K562 (cell line): ENCODE results near the gene FAM174B. TPM values are rescaled to one million over a fixed set of nuclear protein-coding genes. Genes with fewer than 3 reads are reported as not detected.
A peak's percentile ranks its signal among the peaks of the same experiment; 100 is the strongest.

Experiments
- AFF4 ChIP-seq: sonication (generic); formaldehyde crosslinking; IDR thresholded peaks from 2 replicates; pipeline ENCODE4 v1.8.0; 2023; ENCODE audit warnings: mild to moderate bottlenecking, missing genetic modification reagents
- CBX3 ChIP-seq, 2 experiments: IDR thresholded peaks; 1 replicate in 1 of 2; 2 replicates in 1 of 2; pipeline ENCODE4 v1.6.1; 2012; ENCODE audit warnings: inconsistent platforms in 2 of 2, low read length in 2 of 2, borderline replicate concordance in 1 of 2, control low read depth in 1 of 2
- EWSR1 ChIP-seq: fragments of 450-650 bp; IDR thresholded peaks from 2 replicates; pipeline ENCODE4 v1.6.1; 2018; ENCODE audit warnings: borderline replicate concordance, mild to moderate bottlenecking, low read depth, moderate library complexity; ENCODE audit not compliant: partially characterized antibody
- FOXA1 ChIP-seq: fragments of 450-650 bp; IDR thresholded peaks from 2 replicates; pipeline ENCODE4 v1.6.1; 2016; ENCODE audit warnings: mild to moderate bottlenecking, borderline replicate concordance
- ILF3 ChIP-seq: fragments of 450-650 bp; IDR thresholded peaks from 2 replicates; pipeline ENCODE4 v1.6.1; 2018; ENCODE audit warnings: antibody characterized with exemption, mild to moderate bottlenecking, moderate library complexity, borderline replicate concordance
- KAT2B ChIP-seq: IDR thresholded peaks from one replicate; pipeline ENCODE4 v1.6.1; 2012; ENCODE audit warnings: low read depth, mild to moderate bottlenecking, control low read depth, inconsistent platforms, low read length, moderate library complexity
- RAD51 ChIP-seq: fragments of 450-650 bp; IDR thresholded peaks from 2 replicates; pipeline ENCODE4 v1.7.1; 2016; ENCODE audit warnings: low read depth, mild to moderate bottlenecking, borderline replicate concordance
- SRF ChIP-seq, 2 experiments: fragments of 250-450, 450-650 bp in 1 of 2; sonication (Bioruptor Pico) in 1 of 2; sonication (generic) in 1 of 2; formaldehyde crosslinking; IDR thresholded peaks; 2 replicates each; pipeline versions ENCODE4 v1.5.0 to v1.5.1; 2020 to 2022; ENCODE audit warnings: mild to moderate bottlenecking in 1 of 2, missing genetic modification reagents in 1 of 2
- TAF1 ChIP-seq: IDR thresholded peaks from 2 replicates; pipeline ENCODE4 v1.6.1; 2011; ENCODE audit warnings: mild to moderate bottlenecking, low read length, moderate library complexity; ENCODE audit not compliant: insufficient read depth, control insufficient read depth, severe bottlenecking; ENCODE audit errors: extremely low read depth
- THRAP3 ChIP-seq: fragments of 450-650 bp; IDR thresholded peaks from 2 replicates; pipeline ENCODE4 v1.6.1; 2016; ENCODE audit warnings: mild to moderate bottlenecking, inconsistent platforms, borderline replicate concordance
- YBX1 ChIP-seq: fragments of 450-650 bp; IDR thresholded peaks from 2 replicates; pipeline ENCODE4 v1.7.1; 2016; ENCODE audit warnings: mild to moderate bottlenecking
- ZBTB17 ChIP-seq: fragments of 450-650 bp; formaldehyde crosslinking; IDR thresholded peaks from 2 replicates; pipeline ENCODE4 v1.4.0; 2020; ENCODE audit warnings: mild to moderate bottlenecking
- ZNF133 ChIP-seq: fragments of 250-450 bp; sonication (Bioruptor Pico); IDR thresholded peaks from 2 replicates; pipeline ENCODE4 v1.4.0; 2020; ENCODE audit warnings: mild to moderate bottlenecking
- ZNF592 ChIP-seq: fragments of 450-650 bp; IDR thresholded peaks from 2 replicates; pipeline ENCODE4 v1.6.1; 2017; ENCODE audit warnings: antibody characterized with exemption, mild to moderate bottlenecking
- polyA plus RNA-seq, 8 experiments: library from polyadenylated mRNA; depleted of rRNA in 4 of 8; stranded (reverse) in 5 of 8; unstranded in 3 of 8; fragments of >200 nt; fragmentation: Nextera tagmentation in 2 of 8; fragmentation: Illumina TruSeq in 1 of 8; extraction: Ambion mirVana in 2 of 8; extraction: Trizol in 1 of 8; gene quantifications; 2 replicates each; pipeline versions ENCODE4 v1.2.1 to v1.2.3, GENCODE V29; 2011 to 2014; ENCODE audit warnings: inconsistent platforms in 1 of 8, missing spikeins in 1 of 8
- total RNA-seq, 7 experiments: library from RNA; depleted of rRNA in 6 of 7; stranded (reverse); fragments of >200 nt in 6 of 7; fragmentation: Illumina TruSeq in 2 of 7; extraction: Trizol in 2 of 7; gene quantifications; 2 replicates each; pipeline versions ENCODE4 v1.2.1 to v1.2.3, GENCODE V29; 2011 to 2021; ENCODE audit warnings: low replicate concordance in 1 of 7
- TF ChIP-seq, protein P1 (sequence below): sonication (generic); formaldehyde crosslinking; IDR thresholded peaks from 2 replicates; pipeline ENCODE4 v1.8.1; 2023; ENCODE audit warnings: mild to moderate bottlenecking, missing genetic modification reagents, moderate library complexity

The FAM174B gene
- total and polyA plus RNA-seq, 9 of the 15 experiments (the other 6 are each of a cell fraction or from before 2014, with no cell fraction given) = 0.39 to 2.7 (median 1.9) TPM; not detected in 1

GRCh38 chr15:92617549-92618520, 37.7 kb downstream of the FAM174B start (continued):
- TF ChIP-seq ZNF133 (CRISPR knock-in tag) (no peak), TAF1 (peak; percentile 26), FOXA1 (peak; percentile 81), SRF (CRISPR knock-in tag; IDR thresholded peaks at IDR 0.05) (no peak), ILF3 (no peak), EWSR1 (no peak), AFF4 (no peak), CBX3 (IDR thresholded peaks at IDR 0.05; ENCODE audit: borderline replicate concordance in 1 of 2, low read length in 2 of 2) (peak in 1 of 2 experiments; percentile 84; a peak in 2 of 3 replicates), ZBTB17 (CRISPR knock-in tag) (no peak), KAT2B (no peak), THRAP3 (no peak), ZNF592 (0 out of 2 replicates have a peak, but pooled peaks have one; percentile 50), YBX1 (no peak), RAD51 (no peak; the same call in 1 of the 2 replicates)
- TF ChIP-seq, protein P1, sequence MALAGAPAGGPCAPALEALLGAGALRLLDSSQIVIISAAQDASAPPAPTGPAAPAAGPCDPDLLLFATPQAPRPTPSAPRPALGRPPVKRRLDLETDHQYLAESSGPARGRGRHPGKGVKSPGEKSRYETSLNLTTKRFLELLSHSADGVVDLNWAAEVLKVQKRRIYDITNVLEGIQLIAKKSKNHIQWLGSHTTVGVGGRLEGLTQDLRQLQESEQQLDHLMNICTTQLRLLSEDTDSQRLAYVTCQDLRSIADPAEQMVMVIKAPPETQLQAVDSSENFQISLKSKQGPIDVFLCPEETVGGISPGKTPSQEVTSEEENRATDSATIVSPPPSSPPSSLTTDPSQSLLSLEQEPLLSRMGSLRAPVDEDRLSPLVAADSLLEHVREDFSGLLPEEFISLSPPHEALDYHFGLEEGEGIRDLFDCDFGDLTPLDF (CRISPR knock-in tag) = no peak
